IPS-20b (cell line): ENCODE results near the gene MLEC.

ENCODE experiments used
- H3K27ac ChIP-seq: one replicate; pipeline ENCODE4 v1.5.1; 2013; ENCODE audit warnings: low read length
- H3K27me3 ChIP-seq: 2 replicates; pipeline ENCODE4 v1.6.1; 2013; ENCODE audit warnings: mild to moderate bottlenecking, low read length, inconsistent platforms; ENCODE audit not compliant: insufficient read depth
- H3K36me3 ChIP-seq: 2 replicates; pipeline ENCODE4 v1.6.1; 2013; ENCODE audit warnings: low read depth, mild to moderate bottlenecking, inconsistent platforms, low read length, moderate library complexity; ENCODE audit not compliant: insufficient read depth
- H3K4me1 ChIP-seq: 2 replicates; pipeline ENCODE4 v1.6.1; 2013; ENCODE audit warnings: mild to moderate bottlenecking, control low read depth, inconsistent platforms, low read length, moderate library complexity; ENCODE audit not compliant: insufficient read depth
- H3K4me3 ChIP-seq: 2 replicates; pipeline ENCODE4 v1.5.1; 2013; ENCODE audit warnings: mild to moderate bottlenecking, low read length, inconsistent platforms
- H3K9ac ChIP-seq: 2 replicates; pipeline ENCODE4 v1.6.1; 2013; ENCODE audit warnings: low read depth, mild to moderate bottlenecking, inconsistent platforms, low read length, moderate library complexity
- H3K9me3 ChIP-seq: 2 replicates; pipeline ENCODE4 v1.6.1; 2013; ENCODE audit warnings: mild to moderate bottlenecking, low read depth, low read length, inconsistent platforms; ENCODE audit not compliant: insufficient read depth

The MLEC gene

GRCh38 chr12:120685522-120685921, 1.4 kb upstream of the MLEC start:
- Histone ChIP-seq H3K4me3 (peak overlapping the region; percentile 88; the same call in 1 of the 2 replicates), H3K36me3 (no peaks in the 10 kb centered on the region), H3K9me3 (no peaks in the 10 kb centered on the region), H3K27ac (no peak overlapping the region), H3K9ac (peak overlapping the region; percentile 95; the same call in 1 of the 2 replicates), H3K27me3 (no peaks in the 10 kb centered on the region), H3K4me1 (peaks cover 22% of the 10 kb centered on the region)

- 0 out of 2 replicates have a peak, but pooled peaks cover 2% of the 10 kb centered on the region for H3K36me3 ChIP-seq
- peak overlapping the region; percentile 75 for H3K27ac ChIP-seq
- no peaks in the 10 kb centered on the region for H3K9me3 ChIP-seq
- H3K27me3 ChIP-seq: no peaks in the 10 kb centered on the region
- peaks cover 29% of the 10 kb centered on the region for H3K4me1 ChIP-seq
- peak overlapping the region; percentile 95 for H3K9ac ChIP-seq
- peak overlapping the region; percentile 88 for H3K4me3 ChIP-seq
These were observed 729 bp upstream of the MLEC start for GRCh38 chr12:120686151-120686689.

- peak overlapping the region; percentile 88 for H3K4me3 ChIP-seq
- H3K9me3 ChIP-seq: no peaks in the 10 kb centered on the region
These were observed 785 bp downstream of the MLEC start for GRCh38 chr12:120687578-120688289.

GRCh38 chr12:120688527-120689071, 1.6 kb downstream of the MLEC start:
- H3K9ac ChIP-seq: peak overlapping the region; percentile 91; the same call in 1 of the 2 replicates
- H3K27ac ChIP-seq: no peak overlapping the region
- H3K4me3 ChIP-seq: peak overlapping the region; percentile 88
- H3K27me3 ChIP-seq: no peaks in the 10 kb centered on the region
- H3K4me1 ChIP-seq: peaks cover 48% of the 10 kb centered on the region
- 0 out of 2 replicates have a peak, but pooled peaks cover 3% of the 10 kb centered on the region for H3K36me3 ChIP-seq
- no peaks in the 10 kb centered on the region for H3K9me3 ChIP-seq

More at GRCh38 chr12:120687578-120688289, 785 bp downstream of the MLEC start:
- Histone ChIP-seq H3K36me3 (0 out of 2 replicates have a peak, but pooled peaks cover 3% of the 10 kb centered on the region), H3K27ac (no peak overlapping the region), H3K9ac (peak overlapping the region; percentile 91; the same call in 1 of the 2 replicates), H3K27me3 (no peaks in the 10 kb centered on the region), H3K4me1 (peaks cover 39% of the 10 kb centered on the region)

GRCh38 chr12:120689397-120690082, 2.6 kb downstream of the MLEC start:
- Histone ChIP-seq H3K4me3 (peak overlapping the region; percentile 88), H3K9ac (peak overlapping the region; percentile 91; the same call in 1 of the 2 replicates), H3K27me3 (no peaks in the 10 kb centered on the region), H3K27ac (no peak overlapping the region), H3K4me1 (peaks cover 55% of the 10 kb centered on the region), H3K9me3 (no peaks in the 10 kb centered on the region), H3K36me3 (peaks cover 9% of the 10 kb centered on the region)

- Histone ChIP-seq H3K36me3 (peaks cover 14% of the 10 kb centered on the region), H3K27me3 (no peaks in the 10 kb centered on the region), H3K4me3 (peak overlapping the region; percentile 88), H3K4me1 (peaks cover 57% of the 10 kb centered on the region), H3K27ac (no peak overlapping the region), H3K9me3 (no peaks in the 10 kb centered on the region), H3K9ac (no peak overlapping the region)
These were observed 3.1 kb downstream of the MLEC start for GRCh38 chr12:120690083-120690450.

- H3K36me3 ChIP-seq: peaks cover 23% of the 10 kb centered on the region
- 0 out of 2 replicates have a peak overlapping the region, but pooled peaks have one; percentile 8 for H3K4me3 ChIP-seq
- H3K27ac ChIP-seq: no peak overlapping the region
- H3K9me3 ChIP-seq: no peaks in the 10 kb centered on the region
- peaks cover 54% of the 10 kb centered on the region for H3K4me1 ChIP-seq
- no peaks in the 10 kb centered on the region for H3K27me3 ChIP-seq
- peak overlapping the region; percentile 4; the same call in 1 of the 2 replicates for H3K9ac ChIP-seq
These were observed 4.0 kb downstream of the MLEC start for GRCh38 chr12:120690978-120691377.

- peak overlapping the region; percentile 82 for H3K27ac ChIP-seq
- H3K4me1 ChIP-seq: peaks cover 54% of the 10 kb centered on the region
- H3K9ac ChIP-seq: peak overlapping the region; percentile 13; the same call in 1 of the 2 replicates
- no peak overlapping the region for H3K4me3 ChIP-seq
- H3K27me3 ChIP-seq: no peaks in the 10 kb centered on the region
- peaks cover 39% of the 10 kb centered on the region for H3K36me3 ChIP-seq
- H3K9me3 ChIP-seq: no peaks in the 10 kb centered on the region
These were observed 5.6 kb downstream of the MLEC start for GRCh38 chr12:120692524-120693033.

GRCh38 chr12:120693848-120694247, 6.9 kb downstream of the MLEC start:
- H3K27me3 ChIP-seq: no peaks in the 10 kb centered on the region
- peak overlapping the region; percentile 58 for H3K27ac ChIP-seq
- peak overlapping the region; percentile 34 for H3K4me3 ChIP-seq
- no peaks in the 10 kb centered on the region for H3K9me3 ChIP-seq
- H3K36me3 ChIP-seq: peaks cover 52% of the 10 kb centered on the region
- H3K9ac ChIP-seq: peak overlapping the region; percentile 13; the same call in 1 of the 2 replicates
- H3K4me1 ChIP-seq: peaks cover 46% of the 10 kb centered on the region

- Histone ChIP-seq H3K9ac (no peak overlapping the region), H3K36me3 (peaks cover 77% of the 10 kb centered on the region), H3K27ac (no peak overlapping the region), H3K4me1 (peaks cover 23% of the 10 kb centered on the region; the same call in 1 of the 2 replicates), H3K9me3 (no peaks in the 10 kb centered on the region), H3K4me3 (no peak overlapping the region), H3K27me3 (no peaks in the 10 kb centered on the region)
These were observed 9.7 kb downstream of the MLEC start for GRCh38 chr12:120696626-120697025.

GRCh38 chr12:120697344-120697743, 10.4 kb downstream of the MLEC start:
- H3K4me1 ChIP-seq: peaks cover 21% of the 10 kb centered on the region; the same call in 1 of the 2 replicates
- no peaks in the 10 kb centered on the region for H3K9me3 ChIP-seq
- H3K27me3 ChIP-seq: no peaks in the 10 kb centered on the region
- peaks cover 84% of the 10 kb centered on the region for H3K36me3 ChIP-seq
- H3K4me3 ChIP-seq: no peak overlapping the region
- no peak overlapping the region for H3K9ac ChIP-seq
- no peak overlapping the region for H3K27ac ChIP-seq
